Hepatocyte (in vitro differentiated cells): ENCODE data around the gene TTC12. TPM values are rescaled to one million over a fixed set of nuclear protein-coding genes. Genes with fewer than 3 reads are reported as not detected.

Experiments
- DNase-seq: peaks from one replicate; pipeline ENCODE4 v3.0.0-alpha.2; 2016; ENCODE audit warnings: low spot score
- H2AFZ ChIP-seq: fragments of 200-600 bp; sonication (generic); 2 replicates; pipeline ENCODE4 v1.6.0; 2016; ENCODE audit warnings: antibody characterized with exemption, mild to moderate bottlenecking
- H3K27ac ChIP-seq: fragments of 200-600 bp; sonication (generic); 2 replicates; pipeline ENCODE4 v1.5.1; 2016; ENCODE audit warnings: mild to moderate bottlenecking
- H3K27me3 ChIP-seq: fragments of 200-600 bp; sonication (generic); 2 replicates; pipeline ENCODE4 v1.6.1; 2016
- H3K36me3 ChIP-seq: fragments of 200-600 bp; sonication (generic); replicated peaks from 2 replicates; pipeline ENCODE4 v1.5.1; 2016; ENCODE audit warnings: low read depth; ENCODE audit not compliant: insufficient read depth
- H3K4me1 ChIP-seq: fragments of 200-600 bp; sonication (generic); 2 replicates; pipeline ENCODE4 v1.5.1; 2016; ENCODE audit warnings: mild to moderate bottlenecking, moderate library complexity; ENCODE audit not compliant: insufficient read depth
- H3K4me2 ChIP-seq: fragments of 200-600 bp; sonication (generic); 2 replicates; pipeline ENCODE4 v1.6.0; 2016
- H3K4me3 ChIP-seq: fragments of 200-600 bp; sonication (generic); 2 replicates; pipeline ENCODE4 v1.5.1; 2016; ENCODE audit warnings: mild to moderate bottlenecking
- H3K79me2 ChIP-seq: fragments of 200-600 bp; sonication (generic); 2 replicates; pipeline ENCODE4 v1.6.0; 2017; ENCODE audit warnings: mild to moderate bottlenecking
- H3K9me2 ChIP-seq: fragments of 200-600 bp; sonication (generic); replicated peaks from 2 replicates; pipeline ENCODE4 v1.6.0; 2017; ENCODE audit warnings: mild to moderate bottlenecking; ENCODE audit not compliant: insufficient read depth
- H3K9me3 ChIP-seq: fragments of 200-600 bp; sonication (generic); 2 replicates; pipeline ENCODE4 v1.5.1; 2016; ENCODE audit warnings: low read depth, mild to moderate bottlenecking
- H4K20me1 ChIP-seq: fragments of 200-600 bp; sonication (generic); 2 replicates; pipeline ENCODE4 v1.6.0; 2016; ENCODE audit warnings: mild to moderate bottlenecking; ENCODE audit not compliant: insufficient read depth, poor library complexity, severe bottlenecking
- EZH2 ChIP-seq: fragments of 200-600 bp; sonication (generic); IDR thresholded peaks from 2 replicates; pipeline ENCODE4 v1.6.1; 2016; ENCODE audit warnings: antibody characterized with exemption, mild to moderate bottlenecking, borderline replicate concordance
- EZH2phosphoT487 ChIP-seq: fragments of 200-600 bp; sonication (generic); IDR thresholded peaks from one replicate; pipeline ENCODE4 v1.6.1; 2018; ENCODE audit warnings: antibody characterized with exemption, mild to moderate bottlenecking, low read depth, moderate library complexity; ENCODE audit not compliant: unreplicated experiment, severe bottlenecking
- WGBS: methylation state at CpG from one replicate; pipeline ENCODE4 v1.1.6; 2016; ENCODE audit warnings: low lambda C conversion rate; ENCODE audit errors: missing lambda C conversion rate; 5-methylcytosine and 5-hydroxymethylcytosine counted together
- polyA plus RNA-seq: library from polyadenylated mRNA; unstranded; fragments of >200 nt; fragmentation: Nextera tagmentation; extraction: Ambion mirVana; gene quantifications from 2 replicates; pipeline ENCODE4 v1.2.1, GENCODE V29; 2016
- total RNA-seq: library from RNA; depleted of rRNA; stranded (reverse); fragments of >200 nt; gene quantifications from 2 replicates; pipeline ENCODE4 v1.2.3, GENCODE V29; 2014
- TF ChIP-seq, protein P1 (sequence below): fragments of 200-600 bp; sonication (generic); IDR thresholded peaks from 2 replicates; pipeline ENCODE4 v1.5.1; 2016; ENCODE audit warnings: antibody characterized with exemption, mild to moderate bottlenecking; ENCODE audit not compliant: poor library complexity

The TTC12 gene
- total and polyA plus RNA-seq, 2 experiments from 2014 or later, result 9.2 to 12.4 TPM

DNA sequence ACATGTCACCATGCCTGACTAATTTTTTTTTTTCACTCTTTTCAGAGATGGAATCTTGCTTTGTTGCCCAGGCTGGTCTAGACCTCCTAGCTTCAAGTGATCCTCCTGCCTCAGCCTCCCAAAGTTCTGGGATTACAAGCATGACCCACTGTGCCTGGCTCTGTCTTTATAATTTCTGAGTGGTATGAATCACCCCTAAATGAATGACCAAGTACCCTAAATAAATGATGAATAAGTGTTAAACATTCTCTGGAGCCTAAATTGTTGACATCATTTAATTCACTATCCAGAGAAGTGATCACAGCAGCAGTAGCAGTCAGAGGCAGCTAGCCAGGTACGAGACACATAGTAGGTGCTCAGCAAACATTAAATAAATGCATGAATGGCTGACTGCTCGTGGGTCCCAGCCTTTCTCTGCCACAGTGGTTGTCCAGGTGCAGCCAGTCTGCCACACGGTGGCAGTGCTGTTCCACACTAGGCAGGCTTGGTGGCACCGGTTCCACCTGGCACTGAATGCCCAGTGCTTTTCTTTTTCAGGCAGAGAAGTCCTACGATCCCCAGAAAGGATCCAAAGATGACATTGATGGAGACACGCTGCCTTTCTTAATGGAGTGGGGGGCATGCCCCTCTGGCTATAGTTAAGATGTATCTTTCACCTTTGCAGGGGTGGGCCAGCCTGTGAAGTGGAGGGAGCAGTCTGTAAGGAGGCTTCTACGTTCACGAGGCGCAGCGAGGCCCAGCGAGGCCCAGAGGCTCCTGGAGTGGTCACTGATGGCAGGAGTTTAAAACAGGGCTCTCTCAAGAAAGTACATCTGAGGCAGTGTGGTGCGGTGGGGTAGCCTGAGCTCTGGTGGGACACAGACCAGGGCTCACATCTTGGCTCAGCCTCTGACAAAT lies 8.7 kb upstream of the TTC12 start:
- TF ChIP-seq EZH2phosphoT487 (no peak), EZH2 (no peak)
- TF ChIP-seq, protein P1, sequence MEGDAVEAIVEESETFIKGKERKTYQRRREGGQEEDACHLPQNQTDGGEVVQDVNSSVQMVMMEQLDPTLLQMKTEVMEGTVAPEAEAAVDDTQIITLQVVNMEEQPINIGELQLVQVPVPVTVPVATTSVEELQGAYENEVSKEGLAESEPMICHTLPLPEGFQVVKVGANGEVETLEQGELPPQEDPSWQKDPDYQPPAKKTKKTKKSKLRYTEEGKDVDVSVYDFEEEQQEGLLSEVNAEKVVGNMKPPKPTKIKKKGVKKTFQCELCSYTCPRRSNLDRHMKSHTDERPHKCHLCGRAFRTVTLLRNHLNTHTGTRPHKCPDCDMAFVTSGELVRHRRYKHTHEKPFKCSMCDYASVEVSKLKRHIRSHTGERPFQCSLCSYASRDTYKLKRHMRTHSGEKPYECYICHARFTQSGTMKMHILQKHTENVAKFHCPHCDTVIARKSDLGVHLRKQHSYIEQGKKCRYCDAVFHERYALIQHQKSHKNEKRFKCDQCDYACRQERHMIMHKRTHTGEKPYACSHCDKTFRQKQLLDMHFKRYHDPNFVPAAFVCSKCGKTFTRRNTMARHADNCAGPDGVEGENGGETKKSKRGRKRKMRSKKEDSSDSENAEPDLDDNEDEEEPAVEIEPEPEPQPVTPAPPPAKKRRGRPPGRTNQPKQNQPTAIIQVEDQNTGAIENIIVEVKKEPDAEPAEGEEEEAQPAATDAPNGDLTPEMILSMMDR, result peak; percentile 95
- Histone ChIP-seq H3K79me2 (no peaks in the 10 kb centered on the region), H2AFZ (no peak overlapping the region), H3K27ac (no peak overlapping the region), H3K4me3 (no peak overlapping the region), H4K20me1 (no peaks in the 10 kb centered on the region), H3K9me3 (no peaks in the 10 kb centered on the region), H3K4me1 (no peaks in the 10 kb centered on the region), H3K36me3 (no peaks in the 10 kb centered on the region), H3K9me2 (no peaks in the 10 kb centered on the region), H3K4me2 (no peak overlapping the region), H3K27me3 (no peaks in the 10 kb centered on the region)
- WGBS, result 54% methylated on average over 12 of the region's 12 CpGs
- peak; percentile 84 for DNase-seq

DNA sequence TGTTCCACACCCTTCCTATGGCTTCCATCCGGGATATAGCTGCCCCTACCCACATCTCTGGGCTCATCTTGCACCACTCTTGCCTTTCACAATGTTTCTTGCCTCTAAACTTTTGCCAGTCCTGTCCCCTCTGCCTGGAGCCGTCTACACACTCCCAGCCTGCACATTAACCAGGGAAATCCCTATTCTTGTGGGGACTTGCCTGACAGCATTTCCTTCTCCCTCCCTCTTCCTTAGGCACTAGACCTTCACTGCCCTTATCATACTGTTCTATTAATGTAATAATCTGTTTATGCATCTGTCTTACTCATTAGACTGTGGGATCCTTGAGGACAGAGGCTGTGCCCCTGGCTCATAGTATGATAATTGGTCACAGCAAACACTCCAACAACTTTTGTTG lies 5.8 kb upstream of the TTC12 start:
- H3K9me2 ChIP-seq, result no peaks in the 10 kb centered on the region
- WGBS, result 69% methylated on average over 2 of the region's 2 CpGs
- H2AFZ ChIP-seq, result no peak overlapping the region

DNA sequence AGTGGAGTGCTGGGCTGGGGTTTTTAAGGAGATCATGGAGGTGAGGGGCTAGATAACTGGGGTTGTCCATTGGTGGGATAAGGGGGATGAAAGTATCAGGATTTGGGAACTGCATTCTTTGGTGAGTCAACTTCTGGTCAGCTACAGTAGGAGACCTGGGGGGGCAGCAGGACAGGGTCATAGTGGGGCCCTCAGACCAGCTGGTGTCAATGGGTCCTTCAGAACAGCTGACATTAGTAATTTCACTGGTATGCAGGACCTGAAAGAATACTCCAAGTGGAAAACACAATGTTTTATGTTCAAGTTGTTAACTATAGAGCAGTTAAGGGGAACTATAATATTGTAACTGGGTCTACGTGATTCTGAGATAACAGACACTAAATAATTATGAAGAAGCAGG lies 2.8 kb upstream of the TTC12 start:
- 87% methylated on average over 1 of the region's 1 CpG for WGBS
- Histone ChIP-seq H2AFZ (no peak overlapping the region), H3K9me2 (no peaks in the 10 kb centered on the region), H3K4me2 (no peak overlapping the region), H3K79me2 (peaks cover 5% of the 10 kb centered on the region), H3K4me3 (no peak overlapping the region), H4K20me1 (no peaks in the 10 kb centered on the region), H3K27me3 (no peaks in the 10 kb centered on the region), H3K36me3 (no peaks in the 10 kb centered on the region), H3K4me1 (peaks cover 14% of the 10 kb centered on the region), H3K27ac (no peak overlapping the region), H3K9me3 (no peaks in the 10 kb centered on the region)
- DNase-seq, result no peak
- TF ChIP-seq EZH2phosphoT487, result no peak
- TF ChIP-seq, protein P1, result no peak
- no peak for TF ChIP-seq EZH2

More for the DNA sequence above, 5.8 kb upstream of the TTC12 start:
- Histone ChIP-seq H3K4me3 (no peak overlapping the region), H3K4me1 (peaks cover under 1% of the 10 kb centered on the region), H3K27me3 (no peaks in the 10 kb centered on the region), H3K36me3 (no peaks in the 10 kb centered on the region), H4K20me1 (no peaks in the 10 kb centered on the region), H3K9me3 (no peaks in the 10 kb centered on the region), H3K79me2 (no peaks in the 10 kb centered on the region), H3K4me2 (no peak overlapping the region), H3K27ac (no peak overlapping the region)
- no peak for DNase-seq
- TF ChIP-seq EZH2, result no peak
- TF ChIP-seq EZH2phosphoT487, result no peak
- TF ChIP-seq, protein P1, result no peak
